ENCODE measurements around the gene MAEA.

Gene MAEA

GRCh38 chr4:1264942-1265341, 24.7 kb upstream of the MAEA start:
- peaks cover 0 to 2% of the 10 kb centered on the region in 2 donors for H3K36me3 ChIP-seq (ENCODE audit: control insufficient read depth in 2 of 2, insufficient read depth in 2 of 2, low read length in 2 of 2)
- no peaks in the 10 kb centered on the region for H3K4me1 ChIP-seq (ENCODE audit: control insufficient read depth, insufficient read depth, low read length)
- H3K9me3 ChIP-seq (ENCODE audit: control insufficient read depth in 2 of 2, low read length in 2 of 2): no peaks in the 10 kb centered on the region
- H3K27me3 ChIP-seq (ENCODE audit: control insufficient read depth in 1 of 2, insufficient read depth in 2 of 2, low read length in 2 of 2): no peaks in the 10 kb centered on the region
- no peak overlapping the region for H3K27ac ChIP-seq (ENCODE audit: low read length)
- no peak overlapping the region for H3K9ac ChIP-seq (ENCODE audit: low read length in 2 of 2)
- H3K4me3 ChIP-seq (ENCODE audit: low read length in 2 of 2): no peak overlapping the region

GRCh38 chr4:1265351-1265750, 24.3 kb upstream of the MAEA start:
- Histone ChIP-seq H3K36me3 (ENCODE audit: control insufficient read depth in 2 of 2, insufficient read depth in 2 of 2, low read length in 2 of 2) (peaks cover 0 to 2% of the 10 kb centered on the region in 2 donors), H3K4me3 (ENCODE audit: low read length in 2 of 2) (no peak overlapping the region), H3K27me3 (ENCODE audit: control insufficient read depth in 1 of 2, insufficient read depth in 2 of 2, low read length in 2 of 2) (no peaks in the 10 kb centered on the region), H3K4me1 (ENCODE audit: control insufficient read depth, insufficient read depth, low read length) (no peaks in the 10 kb centered on the region), H3K9me3 (ENCODE audit: control insufficient read depth in 2 of 2, low read length in 2 of 2) (no peaks in the 10 kb centered on the region), H3K9ac (ENCODE audit: low read length in 2 of 2) (no peak overlapping the region), H3K27ac (ENCODE audit: low read length) (no peak overlapping the region)

- Histone ChIP-seq H3K36me3 (ENCODE audit: control insufficient read depth in 2 of 2, insufficient read depth in 2 of 2, low read length in 2 of 2) (peaks cover 0 to 2% of the 10 kb centered on the region in 2 donors), H3K9ac (ENCODE audit: low read length in 2 of 2) (no peak overlapping the region), H3K27me3 (ENCODE audit: control insufficient read depth in 1 of 2, insufficient read depth in 2 of 2, low read length in 2 of 2) (no peaks in the 10 kb centered on the region), H3K9me3 (ENCODE audit: control insufficient read depth in 2 of 2, low read length in 2 of 2) (no peaks in the 10 kb centered on the region), H3K27ac (ENCODE audit: low read length) (no peak overlapping the region), H3K4me3 (ENCODE audit: low read length in 2 of 2) (no peak overlapping the region), H3K4me1 (ENCODE audit: control insufficient read depth, insufficient read depth, low read length) (no peaks in the 10 kb centered on the region)
Measured at GRCh38 chr4:1266881-1267763, 22.6 kb upstream of the MAEA start.

GRCh38 chr4:1269209-1269608, 20.5 kb upstream of the MAEA start:
- H3K27me3 ChIP-seq (ENCODE audit: control insufficient read depth in 1 of 2, insufficient read depth in 2 of 2, low read length in 2 of 2): no peaks in the 10 kb centered on the region
- H3K9ac ChIP-seq (ENCODE audit: low read length in 2 of 2): no peak overlapping the region
- no peak overlapping the region for H3K4me3 ChIP-seq (ENCODE audit: low read length in 2 of 2)
- H3K27ac ChIP-seq (ENCODE audit: low read length): no peak overlapping the region
- peaks cover 0 to 2% of the 10 kb centered on the region in 2 donors for H3K36me3 ChIP-seq (ENCODE audit: control insufficient read depth in 2 of 2, insufficient read depth in 2 of 2, low read length in 2 of 2)
- no peaks in the 10 kb centered on the region for H3K4me1 ChIP-seq (ENCODE audit: control insufficient read depth, insufficient read depth, low read length)
- H3K9me3 ChIP-seq (ENCODE audit: control insufficient read depth in 2 of 2, low read length in 2 of 2): no peaks in the 10 kb centered on the region

GRCh38 chr4:1271686-1272085, 18.0 kb upstream of the MAEA start:
- Histone ChIP-seq H3K27ac (ENCODE audit: low read length) (no peak overlapping the region), H3K9ac (ENCODE audit: low read length in 2 of 2) (no peak overlapping the region), H3K4me3 (ENCODE audit: low read length in 2 of 2) (no peak overlapping the region), H3K27me3 (ENCODE audit: control insufficient read depth in 1 of 2, insufficient read depth in 2 of 2, low read length in 2 of 2) (no peaks in the 10 kb centered on the region), H3K4me1 (ENCODE audit: control insufficient read depth, insufficient read depth, low read length) (no peaks in the 10 kb centered on the region), H3K9me3 (ENCODE audit: control insufficient read depth in 2 of 2, low read length in 2 of 2) (no peaks in the 10 kb centered on the region), H3K36me3 (ENCODE audit: control insufficient read depth in 2 of 2, insufficient read depth in 2 of 2, low read length in 2 of 2) (no peaks in the 10 kb centered on the region)

- Histone ChIP-seq H3K4me3 (ENCODE audit: low read length in 2 of 2) (no peak overlapping the region), H3K9me3 (ENCODE audit: control insufficient read depth in 2 of 2, low read length in 2 of 2) (no peaks in the 10 kb centered on the region), H3K4me1 (ENCODE audit: control insufficient read depth, insufficient read depth, low read length) (no peaks in the 10 kb centered on the region), H3K27me3 (ENCODE audit: control insufficient read depth in 1 of 2, insufficient read depth in 2 of 2, low read length in 2 of 2) (no peaks in the 10 kb centered on the region), H3K9ac (ENCODE audit: low read length in 2 of 2) (no peak overlapping the region), H3K27ac (ENCODE audit: low read length) (no peak overlapping the region), H3K36me3 (ENCODE audit: control insufficient read depth in 2 of 2, insufficient read depth in 2 of 2, low read length in 2 of 2) (no peaks in the 10 kb centered on the region)
Measured at GRCh38 chr4:1274871-1275270, 14.8 kb upstream of the MAEA start.

GRCh38 chr4:1276984-1277383, 12.7 kb upstream of the MAEA start:
- H3K4me1 ChIP-seq (ENCODE audit: control insufficient read depth, insufficient read depth, low read length): no peaks in the 10 kb centered on the region
- H3K9ac ChIP-seq (ENCODE audit: low read length in 2 of 2): no peak overlapping the region
- no peaks in the 10 kb centered on the region for H3K9me3 ChIP-seq (ENCODE audit: control insufficient read depth in 2 of 2, low read length in 2 of 2)
- no peak overlapping the region for H3K27ac ChIP-seq (ENCODE audit: low read length)
- no peak overlapping the region for H3K4me3 ChIP-seq (ENCODE audit: low read length in 2 of 2)
- H3K27me3 ChIP-seq (ENCODE audit: control insufficient read depth in 1 of 2, insufficient read depth in 2 of 2, low read length in 2 of 2): no peaks in the 10 kb centered on the region
- no peaks in the 10 kb centered on the region for H3K36me3 ChIP-seq (ENCODE audit: control insufficient read depth in 2 of 2, insufficient read depth in 2 of 2, low read length in 2 of 2)

GRCh38 chr4:1277667-1278665, 11.7 kb upstream of the MAEA start:
- Histone ChIP-seq H3K27ac (ENCODE audit: low read length) (no peak overlapping the region), H3K9ac (ENCODE audit: low read length in 2 of 2) (no peak overlapping the region), H3K4me1 (ENCODE audit: control insufficient read depth, insufficient read depth, low read length) (no peaks in the 10 kb centered on the region), H3K36me3 (ENCODE audit: control insufficient read depth in 2 of 2, insufficient read depth in 2 of 2, low read length in 2 of 2) (no peaks in the 10 kb centered on the region), H3K4me3 (ENCODE audit: low read length in 2 of 2) (no peak overlapping the region), H3K27me3 (ENCODE audit: control insufficient read depth in 1 of 2, insufficient read depth in 2 of 2, low read length in 2 of 2) (no peaks in the 10 kb centered on the region), H3K9me3 (ENCODE audit: control insufficient read depth in 2 of 2, low read length in 2 of 2) (no peaks in the 10 kb centered on the region)

GRCh38 chr4:1279253-1279652, 10.4 kb upstream of the MAEA start:
- no peaks in the 10 kb centered on the region for H3K4me1 ChIP-seq (ENCODE audit: control insufficient read depth, insufficient read depth, low read length)
- no peaks in the 10 kb centered on the region for H3K36me3 ChIP-seq (ENCODE audit: control insufficient read depth in 2 of 2, insufficient read depth in 2 of 2, low read length in 2 of 2)
- no peaks in the 10 kb centered on the region for H3K27me3 ChIP-seq (ENCODE audit: control insufficient read depth in 1 of 2, insufficient read depth in 2 of 2, low read length in 2 of 2)
- H3K9me3 ChIP-seq (ENCODE audit: control insufficient read depth in 2 of 2, low read length in 2 of 2): no peaks in the 10 kb centered on the region
- H3K27ac ChIP-seq (ENCODE audit: low read length): no peak overlapping the region
- no peak overlapping the region for H3K4me3 ChIP-seq (ENCODE audit: low read length in 2 of 2)
- H3K9ac ChIP-seq (ENCODE audit: low read length in 2 of 2): no peak overlapping the region

GRCh38 chr4:1283711-1284110, 6.0 kb upstream of the MAEA start:
- no peak overlapping the region for H3K4me3 ChIP-seq (ENCODE audit: low read length in 2 of 2)
- H3K4me1 ChIP-seq (ENCODE audit: control insufficient read depth, insufficient read depth, low read length): peaks cover 1% of the 10 kb centered on the region
- H3K27ac ChIP-seq (ENCODE audit: low read length): no peak overlapping the region
- H3K9me3 ChIP-seq (ENCODE audit: control insufficient read depth in 2 of 2, low read length in 2 of 2): no peaks in the 10 kb centered on the region
- no peaks in the 10 kb centered on the region for H3K36me3 ChIP-seq (ENCODE audit: control insufficient read depth in 2 of 2, insufficient read depth in 2 of 2, low read length in 2 of 2)
- H3K27me3 ChIP-seq (ENCODE audit: control insufficient read depth in 1 of 2, insufficient read depth in 2 of 2, low read length in 2 of 2): no peaks in the 10 kb centered on the region
- no peak overlapping the region for H3K9ac ChIP-seq (ENCODE audit: low read length in 2 of 2)

Data from stomach smooth muscle (tissue), 2 donors.